Thyroid gland (tissue), 4 donors: ENCODE data around the gene BCAS1. TPM values are rescaled to one million over a fixed set of nuclear protein-coding genes. Genes with fewer than 3 reads are reported as not detected.

Experiments used
- DNase-seq, 2 donors: peaks; one replicate each; pipeline ENCODE4 v3.0.0-alpha.2; 2019
- H3K27ac ChIP-seq, 3 donors: fragments of 200-600 bp; sonication (generic); 1 replicate in 2 of 3; 2 replicates in 1 of 3; pipeline ENCODE4 v1.5.1; 2016 to 2019; ENCODE audit warnings: mild to moderate bottlenecking in 1 of 3, moderate library complexity in 1 of 3
- H3K27me3 ChIP-seq: fragments of 200-600 bp; sonication (generic); one replicate; pipeline ENCODE4 v1.5.1; 2019
- H3K36me3 ChIP-seq, 2 donors: fragments of 200-600 bp; sonication (generic); one replicate each; pipeline ENCODE4 v1.5.1; 2016 to 2019
- H3K4me1 ChIP-seq, 2 donors: fragments of 200-600 bp; sonication (generic); one replicate each; pipeline ENCODE4 v1.5.1; 2017 to 2019
- H3K4me3 ChIP-seq, 3 donors: fragments of 200-600 bp; sonication (generic); replicated peaks in 1 of 3; 1 replicate in 2 of 3; 2 replicates in 1 of 3; pipeline ENCODE4 v1.5.1; 2016; ENCODE audit warnings: mild to moderate bottlenecking in 1 of 3
- H3K9me3 ChIP-seq: fragments of 200-600 bp; sonication (generic); one replicate; pipeline ENCODE4 v1.5.1; 2017
- CTCF ChIP-seq, 6 experiments: fragments of 200-600 bp in 3 of 6; fragments of 450-650 bp in 3 of 6; sonication (generic) in 3 of 6; IDR thresholded peaks; one replicate each; pipeline ENCODE4 v1.5.1; 2016 to 2019; ENCODE audit warnings: antibody characterized with exemption in 6 of 6, mild to moderate bottlenecking in 2 of 6, inconsistent platforms in 1 of 6, moderate library complexity in 1 of 6
- POLR2A ChIP-seq, 2 donors: fragments of 450-650 bp; IDR thresholded peaks; one replicate each; pipeline ENCODE4 v1.6.1; 2017; ENCODE audit warnings: antibody characterized with exemption in 2 of 2, mild to moderate bottlenecking in 2 of 2, moderate library complexity in 1 of 2
- WGBS, 2 donors: methylation state at CpG; one replicate each; pipeline ENCODE4 v1.1.5; 2017; 5-methylcytosine and 5-hydroxymethylcytosine counted together
- intact Hi-C: fragments of 100-400 bp; cut with DNase I; formaldehyde crosslinking; loops from one replicate; pipeline ENCODE4 v1.15.1; 2023
- total RNA-seq, 4 donors: library from RNA; depleted of rRNA; stranded (reverse); fragments of >200 nt; gene quantifications; one replicate each; pipeline ENCODE4 v1.2.3, GENCODE V29; 2016

Gene BCAS1
- total RNA-seq, 4 donors from 2014 or later = 0.11 TPM; not detected in 3

- DNase-seq = no peak
- no peaks in the 10 kb centered on the region for H3K36me3 ChIP-seq
- H3K9me3 ChIP-seq = no peaks in the 10 kb centered on the region
- TF ChIP-seq POLR2A (IDR thresholded peaks at IDR 0.05) (no peak), CTCF (IDR thresholded peaks at IDR 0.05) (no peak)
- H3K27me3 ChIP-seq = no peaks in the 10 kb centered on the region
- no peak overlapping the region for H3K4me3 ChIP-seq
- intact Hi-C loops = no loop called here
- no peaks in the 10 kb centered on the region for H3K4me1 ChIP-seq
- 81 to 86% methylated on average over 5 of the region's 5 CpGs for WGBS, 2 donors
- H3K27ac ChIP-seq = no peak overlapping the region
Measured at GRCh38 chr20:53993310-53993709, 77.1 kb downstream of the BCAS1 start.

- WGBS, 2 donors = 77 to 80% methylated on average over 9 of the region's 9 CpGs
- no peaks in the 10 kb centered on the region for H3K36me3 ChIP-seq
- no peaks in the 10 kb centered on the region for H3K9me3 ChIP-seq
- H3K27me3 ChIP-seq = no peaks in the 10 kb centered on the region
- H3K4me1 ChIP-seq = no peaks in the 10 kb centered on the region
- no peak for DNase-seq
- H3K27ac ChIP-seq = no peak overlapping the region
- no peak for TF ChIP-seq POLR2A (IDR thresholded peaks at IDR 0.05)
- no peak overlapping the region for H3K4me3 ChIP-seq
- intact Hi-C loops = no loop called here
Measured at GRCh38 chr20:53990768-53991450, 79.5 kb downstream of the BCAS1 start.

- Histone ChIP-seq H3K36me3 (no peaks in the 10 kb centered on the region), H3K9me3 (no peaks in the 10 kb centered on the region), H3K4me1 (no peaks in the 10 kb centered on the region), H3K27ac (no peak overlapping the region), H3K27me3 (no peaks in the 10 kb centered on the region), H3K4me3 (no peak overlapping the region)
- WGBS, 2 donors = 86 to 90% methylated on average over 2 of the region's 2 CpGs
- no peak for DNase-seq
- TF ChIP-seq CTCF (IDR thresholded peaks at IDR 0.05) (no peak), POLR2A (IDR thresholded peaks at IDR 0.05) (no peak)
- intact Hi-C loops = no loop called here
Measured at GRCh38 chr20:53990003-53990402, 80.4 kb downstream of the BCAS1 start.

GRCh38 chr20:53989401-53989800 lies 81.0 kb downstream of the BCAS1 start:
- no peak overlapping the region for H3K27ac ChIP-seq
- TF ChIP-seq CTCF (IDR thresholded peaks at IDR 0.05) (no peak), POLR2A (IDR thresholded peaks at IDR 0.05) (no peak)
- no peaks in the 10 kb centered on the region for H3K9me3 ChIP-seq
- H3K4me3 ChIP-seq = no peak overlapping the region
- DNase-seq = no peak
- intact Hi-C loops = no loop called here
- no peaks in the 10 kb centered on the region for H3K36me3 ChIP-seq
- H3K27me3 ChIP-seq = no peaks in the 10 kb centered on the region
- 85 to 87% methylated on average over 2 of the region's 2 CpGs for WGBS, 2 donors
- no peaks in the 10 kb centered on the region for H3K4me1 ChIP-seq

GRCh38 chr20:53986037-53986650 lies 84.2 kb downstream of the BCAS1 start:
- DNase-seq = no peak
- Histone ChIP-seq H3K27me3 (no peaks in the 10 kb centered on the region), H3K27ac (no peak overlapping the region), H3K9me3 (no peaks in the 10 kb centered on the region), H3K4me1 (no peaks in the 10 kb centered on the region), H3K36me3 (no peaks in the 10 kb centered on the region), H3K4me3 (no peak overlapping the region)
- 76 to 79% methylated on average over 4 of the region's 4 CpGs for WGBS, 2 donors
- intact Hi-C loops = no loop called here
- TF ChIP-seq CTCF (IDR thresholded peaks at IDR 0.05) (no peak), POLR2A (IDR thresholded peaks at IDR 0.05) (no peak)
